NCI-H460 (cell line): Measurements from ENCODE around the gene KAT2A. TPM values are rescaled to one million over a fixed set of nuclear protein-coding genes. Genes with fewer than 3 reads are reported as not detected.

Source experiments
- DNase-seq: peaks from one replicate; pipeline ENCODE4 v3.0.0-alpha.2; 2016; ENCODE audit warnings: low read depth; ENCODE audit errors: extremely low read depth
- total RNA-seq: library from RNA; depleted of rRNA; stranded (reverse); fragments of >200 nt; shearing (Covaris generic); gene quantifications from 2 replicates; pipeline ENCODE4 v1.2.3, GENCODE V29; 2014

Gene KAT2A
- total RNA-seq, 1 experiment from 2014 or later: 23.4 TPM

DNA sequence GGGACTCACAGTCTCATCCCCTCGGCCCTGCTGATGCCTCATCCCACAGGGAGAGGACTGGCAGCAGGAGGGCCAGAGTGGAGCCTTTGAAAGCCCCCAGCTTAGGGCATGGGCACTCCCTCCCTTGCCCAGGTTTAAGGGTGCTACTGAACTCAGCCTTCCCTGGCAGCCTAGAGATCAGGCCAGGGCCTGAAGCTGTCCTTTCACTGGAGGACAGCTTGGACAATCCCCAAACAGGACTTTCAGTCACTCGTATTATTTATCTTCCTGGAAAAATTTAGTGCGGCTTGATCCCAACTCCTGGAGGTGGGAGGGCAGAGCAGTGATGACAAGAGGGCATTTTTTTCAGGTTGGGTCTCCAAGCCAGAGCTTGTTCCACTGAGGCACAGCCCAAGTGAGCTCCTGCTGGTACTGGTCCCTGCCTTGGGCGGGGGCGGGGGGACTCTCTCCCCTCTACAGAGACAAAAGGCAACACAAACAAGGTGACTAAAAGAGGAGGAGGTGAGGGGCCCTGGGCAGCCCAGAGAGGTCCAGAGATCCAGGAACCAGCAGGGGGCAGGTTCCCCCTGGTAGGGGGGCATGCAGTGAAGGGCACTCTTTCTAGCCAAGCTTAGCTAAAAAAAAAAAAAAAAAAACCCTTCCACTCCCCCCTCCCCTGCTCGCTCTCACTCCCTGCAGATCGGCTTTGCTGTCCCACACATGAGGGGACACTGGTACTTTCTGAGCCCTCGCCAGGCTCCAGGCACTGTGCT lies 24.6 kb downstream of the KAT2A start:
- no peak for DNase-seq

DNA sequence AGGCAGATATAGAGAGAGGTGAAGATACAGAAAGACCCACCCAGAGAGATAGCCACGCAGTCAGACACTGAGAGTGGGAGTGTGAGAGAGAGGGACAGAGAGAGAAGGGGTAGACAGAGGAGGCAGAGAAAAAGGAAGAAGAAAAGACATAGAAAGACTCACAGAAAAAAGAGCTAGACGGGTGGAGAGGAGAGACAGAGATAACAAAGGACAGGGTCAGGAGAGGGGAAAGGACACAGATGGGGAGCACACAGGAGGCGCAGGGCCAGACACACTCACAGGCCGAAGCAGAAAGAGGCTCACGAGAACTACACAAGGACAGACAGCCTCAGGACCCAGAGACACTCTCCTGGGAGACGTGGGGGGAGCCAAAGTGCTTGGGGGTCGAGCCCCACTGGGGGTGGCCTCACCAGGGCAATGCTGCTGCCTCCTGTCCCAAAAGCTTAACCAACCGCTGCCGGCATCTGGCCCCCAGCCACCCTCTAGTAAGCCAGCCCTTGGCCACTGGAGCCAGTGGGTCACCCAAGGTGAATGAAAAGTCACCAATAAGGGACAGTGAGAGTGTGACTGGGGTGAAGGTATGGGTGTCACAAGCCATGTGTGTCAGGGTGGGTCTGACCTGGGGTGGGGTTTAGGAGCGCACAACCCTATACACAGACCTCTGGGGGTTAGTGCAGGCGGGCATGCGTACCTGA lies 26.6 kb downstream of the KAT2A start:
- DNase-seq: no peak

DNA sequence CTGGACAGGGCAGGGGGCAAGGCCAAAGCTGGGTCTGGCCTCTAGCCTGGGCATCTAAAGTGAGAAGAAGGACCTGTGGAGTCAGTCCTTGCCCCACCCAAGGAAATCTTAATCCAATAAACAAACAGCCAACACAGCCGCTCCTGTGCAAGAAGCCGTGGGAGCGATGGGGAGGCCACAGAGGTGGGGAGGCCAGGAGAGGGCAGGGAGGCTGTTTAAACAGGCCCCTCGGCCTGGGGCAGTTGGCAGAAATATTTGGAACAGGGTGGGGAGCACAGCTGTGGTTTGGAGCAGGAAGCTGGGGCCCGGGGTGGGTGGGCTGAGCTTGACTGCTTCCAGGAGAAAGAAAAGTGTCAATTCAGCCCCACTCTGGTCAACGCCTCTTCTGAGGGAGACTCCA lies 28.2 kb downstream of the KAT2A start:
- DNase-seq: no peak

DNA sequence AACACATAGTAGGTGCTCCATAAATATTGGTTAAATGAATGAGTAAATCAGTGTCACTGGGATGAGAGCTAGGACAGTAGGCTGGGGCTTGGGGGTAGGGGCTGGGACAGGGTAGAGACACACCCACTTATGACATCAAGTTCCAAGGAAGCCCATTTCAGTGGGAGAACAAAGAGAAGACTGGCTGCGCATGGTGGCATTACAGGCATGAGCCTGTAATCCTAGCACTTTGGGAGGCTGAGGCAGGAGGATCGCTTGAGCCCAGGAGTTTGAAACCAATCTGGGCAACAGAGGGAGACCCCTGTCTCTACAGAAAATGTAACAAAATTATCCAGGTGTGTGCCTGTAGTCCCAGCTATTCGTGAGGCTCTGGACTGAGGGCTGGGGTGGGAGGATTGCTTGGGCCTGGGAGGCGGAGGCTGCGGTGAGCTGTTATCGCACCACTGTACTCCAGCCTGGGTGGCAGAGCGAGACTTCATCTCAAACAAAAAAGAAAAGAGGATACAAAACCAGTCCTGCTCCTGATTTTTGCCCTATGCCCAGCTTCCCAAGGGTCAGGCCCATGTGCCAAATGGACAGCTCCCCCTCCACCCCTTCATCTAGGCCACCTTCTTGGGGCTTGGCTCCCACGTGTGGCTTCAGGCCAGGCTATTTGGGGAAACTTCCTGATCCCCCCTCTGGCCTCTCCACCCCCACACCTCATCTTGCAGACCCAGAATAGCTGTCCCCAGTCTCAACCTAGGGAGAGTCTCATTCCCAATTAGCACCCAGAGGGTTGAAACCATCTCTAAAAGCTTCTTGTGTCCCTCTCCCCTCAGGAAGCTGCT lies 30.0 kb downstream of the KAT2A start:
- DNase-seq: no peak

DNA sequence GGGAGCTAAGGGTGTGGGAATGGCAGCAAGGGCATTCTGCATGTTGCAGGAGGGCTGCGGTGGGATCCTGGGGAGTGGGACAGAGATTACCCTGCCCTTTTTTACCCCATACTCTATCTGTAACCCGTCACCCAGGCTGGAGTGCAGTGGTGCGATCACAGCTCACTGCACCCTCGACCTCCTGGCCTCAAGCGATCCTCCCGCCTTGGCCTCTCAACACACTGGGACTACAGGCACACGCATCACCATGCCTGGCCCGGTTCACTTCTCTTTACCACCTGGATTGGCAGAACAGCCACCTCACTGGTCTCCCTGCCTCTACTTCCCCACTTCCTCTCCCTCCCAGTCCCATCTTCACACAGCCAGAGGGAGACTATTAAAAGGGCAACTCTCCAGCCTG lies 32.4 kb downstream of the KAT2A start:
- DNase-seq: no peak

DNA sequence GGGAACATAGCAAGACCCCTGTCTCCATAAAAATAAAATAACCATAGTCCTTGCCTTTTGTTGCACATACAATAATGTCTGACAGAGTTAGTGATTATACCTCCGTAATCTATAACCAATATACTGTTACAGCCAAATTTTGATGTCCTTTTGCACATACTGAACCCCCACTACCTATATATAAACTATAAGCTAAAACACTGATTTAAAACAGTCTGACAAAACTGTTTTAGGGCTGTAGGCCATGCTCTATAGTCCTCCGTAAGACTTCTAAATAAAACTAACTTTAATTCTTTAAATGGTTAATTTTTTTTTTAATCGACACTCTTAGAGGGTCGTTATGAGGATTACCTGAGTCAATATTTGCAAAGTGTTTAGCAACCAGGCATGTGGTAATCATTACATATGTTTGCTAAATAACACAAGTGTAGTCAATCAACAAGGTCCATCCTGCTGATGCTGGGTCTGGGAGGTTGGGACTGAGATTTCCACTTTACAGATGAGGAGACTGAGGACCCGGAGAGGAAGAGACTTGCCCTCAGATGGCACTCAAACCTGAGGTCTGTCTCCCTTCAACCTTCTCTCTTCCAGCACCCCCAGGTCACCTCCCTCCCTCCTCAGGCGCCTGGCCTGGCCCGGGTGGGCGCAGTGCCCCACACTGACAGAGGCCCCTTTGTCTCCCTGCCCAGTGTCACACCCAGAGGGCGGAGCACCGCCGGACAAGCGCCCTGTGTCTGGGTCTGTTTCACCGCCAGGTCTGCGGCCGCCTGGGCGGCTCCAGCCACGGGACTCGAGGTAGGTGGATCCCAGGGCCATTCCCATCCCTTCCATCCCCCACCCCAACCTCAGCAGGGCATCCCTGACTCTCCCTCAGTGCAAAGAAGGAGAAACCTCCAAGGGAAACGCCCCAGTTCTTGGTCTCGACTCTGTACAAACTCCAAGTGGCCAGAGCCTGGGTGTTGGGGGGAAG lies 33.1 kb downstream of the KAT2A start:
- DNase-seq: no peak

DNA sequence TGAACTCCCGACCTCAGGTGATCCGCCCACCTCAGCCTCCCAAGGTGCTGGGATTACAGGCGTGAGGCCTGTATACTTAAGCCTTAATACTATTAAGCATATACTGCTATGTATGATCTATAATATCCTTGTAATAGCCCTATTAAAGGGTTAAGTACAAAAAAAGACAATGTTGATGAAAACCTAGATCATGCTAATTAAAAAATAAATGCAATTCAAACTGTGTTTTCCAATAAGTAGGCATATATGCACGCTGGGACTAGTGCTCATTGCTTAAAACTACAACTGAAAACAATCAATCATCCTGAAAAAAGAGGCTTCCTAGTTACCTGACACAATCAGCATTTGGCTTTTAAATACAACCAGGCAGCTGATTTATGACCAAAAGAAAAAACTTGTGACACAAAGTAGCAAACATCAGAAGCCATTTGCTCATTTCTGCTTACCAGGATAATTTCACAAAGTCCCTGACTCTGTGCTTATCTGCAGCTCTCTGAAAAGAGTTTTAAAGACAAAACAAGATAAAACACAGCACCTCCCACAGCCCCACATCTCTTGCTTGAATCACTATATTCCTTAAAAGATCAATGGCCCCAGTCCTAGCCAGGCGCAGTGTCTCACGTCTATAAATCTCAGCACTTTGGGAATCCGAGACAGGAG lies 34.0 kb downstream of the KAT2A start:
- no peak for DNase-seq

DNA sequence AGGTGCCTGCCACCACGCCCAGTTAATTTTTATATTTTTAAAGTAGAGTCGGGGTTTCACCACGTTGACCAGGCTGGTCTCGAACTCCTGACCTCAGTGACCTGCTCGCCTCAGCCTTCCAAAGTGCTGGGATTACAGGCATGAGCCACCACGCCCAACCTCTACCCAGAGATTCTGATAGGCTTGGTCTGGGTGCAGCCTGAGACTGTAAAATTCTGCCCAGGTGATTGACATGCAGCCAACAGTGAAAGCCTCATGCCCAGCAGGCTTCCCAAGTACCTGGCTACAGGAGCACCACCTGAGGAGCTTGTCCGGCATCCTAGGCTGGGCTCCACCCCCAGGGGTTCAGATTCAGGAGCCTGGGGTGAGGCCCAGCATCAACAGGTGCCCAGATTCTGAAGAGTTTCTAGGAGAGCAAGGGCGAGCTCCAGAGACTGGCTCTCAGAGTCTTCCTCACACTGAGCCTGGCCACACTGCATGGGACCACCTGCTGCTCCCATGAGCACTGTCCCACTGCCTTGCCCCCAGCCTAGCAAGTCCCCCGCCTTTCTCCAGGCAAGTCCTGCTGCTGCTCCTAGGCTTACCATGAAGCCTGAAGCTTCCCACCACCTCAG lies 39.5 kb downstream of the KAT2A start:
- DNase-seq: no peak

DNA sequence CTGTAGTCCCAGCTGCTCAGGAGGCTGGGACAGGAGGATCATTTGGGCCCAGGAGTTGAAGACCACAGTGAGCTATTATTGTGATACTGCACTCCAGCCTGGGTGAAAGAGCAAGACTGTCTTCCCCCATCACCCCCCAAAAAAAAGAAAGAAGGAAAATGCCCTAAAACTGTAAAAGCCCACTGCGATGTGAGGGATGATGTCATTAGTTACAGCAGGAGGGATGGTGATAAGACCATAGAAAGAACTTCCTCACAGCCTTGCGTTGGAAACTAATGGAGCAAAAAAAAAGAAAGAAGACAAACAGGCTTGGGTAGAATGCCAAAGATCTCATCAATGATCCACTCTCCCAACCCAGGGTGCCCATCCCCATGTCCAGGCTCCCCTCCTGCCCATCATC lies 41.6 kb downstream of the KAT2A start:
- no peak for DNase-seq

DNA sequence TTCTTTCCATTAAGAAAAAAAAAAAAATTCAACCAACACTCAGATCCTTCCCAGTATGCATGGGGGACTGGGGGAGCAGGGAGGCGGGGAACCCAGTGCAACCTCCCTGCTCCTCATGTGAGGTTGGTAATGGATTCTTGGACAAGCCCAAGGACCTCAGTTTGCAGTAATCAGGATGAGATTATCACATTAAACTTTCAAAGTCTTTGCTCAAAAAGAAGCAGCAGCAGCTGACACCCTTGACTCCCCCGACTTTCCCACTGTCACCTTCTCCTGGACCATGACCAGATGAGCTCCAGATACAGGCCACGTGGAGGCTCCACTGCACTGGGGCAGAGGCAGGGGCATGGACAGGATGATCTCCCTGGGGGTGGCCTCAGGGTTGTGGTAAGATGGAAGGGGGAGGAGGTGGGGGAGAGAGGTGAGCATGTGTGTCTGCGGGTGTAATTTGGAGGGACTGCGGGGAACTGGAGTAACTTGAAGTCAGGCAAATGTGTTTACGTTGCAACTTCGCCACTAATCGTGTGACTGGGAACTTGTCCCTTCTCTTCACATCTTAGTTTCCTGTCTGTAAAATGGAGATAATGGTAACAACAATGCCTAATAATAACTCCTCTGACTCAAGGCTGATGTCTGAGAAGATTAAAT lies 42.6 kb downstream of the KAT2A start:
- DNase-seq: no peak

DNA sequence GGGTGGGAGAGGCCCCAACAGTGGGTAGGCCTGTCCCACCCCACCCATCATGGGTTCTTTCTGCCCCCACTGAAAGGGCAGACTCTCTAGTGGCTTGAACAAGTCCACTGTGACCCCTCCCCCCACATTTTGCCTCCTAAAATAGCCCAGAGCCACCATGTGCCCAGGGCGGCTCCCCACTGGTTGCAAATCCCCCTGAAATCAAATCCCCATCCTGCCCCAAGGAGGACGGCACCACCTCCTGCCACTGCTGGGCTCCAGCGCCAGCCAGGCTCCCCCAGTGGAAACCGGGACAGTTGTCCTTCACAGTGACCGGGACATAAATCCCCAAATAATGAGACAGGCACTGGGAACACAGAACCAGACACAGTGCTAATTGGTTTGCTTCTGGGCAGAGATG lies 43.4 kb downstream of the KAT2A start:
- no peak for DNase-seq

DNA sequence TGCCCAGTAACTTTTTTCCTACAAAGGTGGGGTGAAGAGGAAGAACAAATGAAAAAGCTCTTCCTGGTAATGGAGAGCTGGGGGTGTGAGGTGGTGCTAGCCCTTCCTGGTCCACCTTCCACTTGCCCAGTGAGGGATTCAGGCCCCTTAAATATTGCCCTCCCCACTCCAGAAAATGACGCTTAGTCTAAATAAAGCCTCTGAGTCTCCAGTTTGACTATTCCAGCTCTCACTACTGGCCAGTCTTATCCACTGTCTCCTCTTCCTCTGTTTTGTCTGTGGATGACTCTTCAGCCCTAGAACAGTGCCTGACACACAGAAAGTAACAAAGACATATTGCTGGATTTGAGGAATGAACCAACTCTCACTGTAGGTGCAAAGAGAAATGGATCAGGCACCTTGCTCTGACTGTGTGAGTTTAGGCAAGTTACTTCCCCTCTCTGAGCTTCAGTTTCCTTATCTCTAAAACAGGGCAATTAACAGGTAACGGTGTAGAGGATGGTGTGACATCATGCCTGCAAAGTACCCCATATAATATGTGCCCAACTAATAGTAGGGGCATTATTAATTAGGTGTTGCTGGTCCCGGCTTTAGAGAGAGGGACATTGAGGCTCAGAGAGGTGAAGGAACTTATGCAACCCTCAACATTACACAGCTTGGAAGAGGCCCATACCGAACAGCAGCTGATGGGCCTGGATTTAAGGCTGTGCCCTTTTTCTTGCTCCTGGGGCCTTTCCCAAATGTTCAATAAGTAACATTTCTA lies 44.2 kb downstream of the KAT2A start:
- DNase-seq: no peak

DNA sequence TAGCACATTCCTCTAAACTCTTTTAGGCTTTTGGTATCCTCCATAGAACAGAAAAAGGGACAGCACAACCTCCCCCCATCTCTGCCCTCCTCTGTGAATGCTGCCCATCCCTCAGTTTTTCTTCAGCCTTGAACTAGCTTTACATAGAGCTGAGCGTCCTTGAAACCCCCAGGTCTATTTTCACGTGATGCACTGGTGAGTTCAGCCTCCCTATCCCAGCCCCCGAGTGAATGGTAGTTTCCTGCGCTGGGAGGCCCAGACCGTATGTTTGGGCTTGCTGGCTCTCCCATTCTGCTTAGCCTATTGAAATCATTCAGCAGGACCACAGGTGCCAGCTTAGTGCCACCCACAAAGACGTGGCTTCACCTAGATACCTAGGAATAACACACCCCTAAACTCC lies 45.4 kb downstream of the KAT2A start:
- no peak for DNase-seq

DNA sequence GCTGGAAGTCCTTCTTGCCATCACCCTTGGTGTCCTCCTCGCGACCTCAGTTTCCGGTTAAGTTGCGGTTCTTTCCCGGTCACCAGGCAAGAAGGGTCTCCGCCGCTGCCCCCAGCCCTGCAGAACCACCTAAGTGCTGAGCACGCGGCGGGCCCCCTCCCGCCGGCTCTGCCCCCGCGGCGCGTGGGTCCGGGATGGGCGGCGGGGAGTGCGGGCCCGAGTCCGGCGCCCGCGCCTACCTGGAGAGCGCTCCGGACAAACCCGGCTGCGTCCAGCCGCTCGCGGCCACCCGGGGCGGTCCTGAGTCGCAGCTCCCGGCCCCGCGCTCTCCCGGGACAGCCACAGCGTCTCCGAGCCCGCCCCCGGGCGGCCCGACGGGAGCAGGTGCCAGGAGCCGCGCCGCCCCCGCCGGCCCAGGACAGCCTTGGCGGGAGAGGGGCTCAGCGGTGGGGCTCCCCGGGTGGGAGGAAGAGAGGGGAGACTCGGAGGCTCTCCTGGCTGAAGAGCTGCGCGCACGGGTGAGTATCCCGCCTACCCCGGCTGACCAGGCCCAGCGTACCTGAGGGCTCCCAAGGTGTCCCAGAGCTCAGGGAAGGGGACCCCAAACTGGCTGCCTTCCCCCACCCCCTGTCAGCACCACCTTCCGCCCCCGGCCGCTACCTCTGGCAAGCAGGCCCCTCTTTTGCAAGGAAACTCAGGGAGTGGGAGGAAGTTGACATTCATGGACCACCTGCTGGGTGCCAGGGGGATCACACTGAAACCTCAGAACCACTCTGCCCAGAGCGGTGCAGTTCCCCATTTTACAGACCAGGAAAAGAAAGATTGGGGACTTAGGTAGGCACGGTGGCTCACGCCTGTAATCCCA lies 48.6 kb downstream of the KAT2A start:
- DNase-seq: no peak

DNA sequence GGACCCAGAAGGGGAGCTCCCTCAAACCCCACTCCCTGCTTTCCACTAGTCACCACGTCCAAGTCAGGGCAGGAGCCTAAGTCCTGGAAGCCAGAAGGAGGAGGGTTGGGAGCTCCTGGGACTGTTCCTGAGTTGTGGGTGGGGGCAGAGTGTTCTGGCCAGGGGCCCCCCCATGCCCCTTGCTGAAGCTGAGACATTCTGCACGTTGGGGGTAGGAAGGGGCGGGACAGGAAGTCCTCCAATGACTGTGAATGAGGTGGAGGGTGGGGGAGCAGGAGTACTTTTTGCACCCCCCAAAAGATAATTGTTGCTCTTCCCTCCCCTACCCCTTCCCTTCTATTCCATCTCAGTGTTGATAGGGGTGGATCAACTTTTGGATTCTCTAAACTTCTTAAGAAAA lies 49.4 kb downstream of the KAT2A start:
- no peak for DNase-seq

DNA sequence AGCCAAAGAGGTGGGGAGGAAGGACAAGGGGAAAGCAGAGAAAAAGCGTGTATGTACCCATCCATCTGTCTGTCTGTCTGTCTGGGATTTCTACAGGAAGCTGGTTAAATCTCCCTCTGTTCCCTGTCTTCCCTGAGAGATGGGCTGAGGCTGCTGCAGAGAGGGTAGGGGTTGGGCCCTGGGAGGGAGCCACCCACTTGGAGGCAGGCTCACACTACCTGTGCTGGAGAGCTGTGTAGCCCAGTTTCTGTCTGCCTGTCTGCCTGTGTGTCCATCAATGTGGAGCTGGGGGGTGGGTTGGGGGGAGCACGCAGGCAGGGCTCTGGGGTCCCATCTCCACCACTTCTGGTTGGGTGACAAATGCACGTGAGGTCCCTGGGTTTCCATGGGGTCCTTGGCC lies 52.2 kb downstream of the KAT2A start:
- no peak for DNase-seq

DNA sequence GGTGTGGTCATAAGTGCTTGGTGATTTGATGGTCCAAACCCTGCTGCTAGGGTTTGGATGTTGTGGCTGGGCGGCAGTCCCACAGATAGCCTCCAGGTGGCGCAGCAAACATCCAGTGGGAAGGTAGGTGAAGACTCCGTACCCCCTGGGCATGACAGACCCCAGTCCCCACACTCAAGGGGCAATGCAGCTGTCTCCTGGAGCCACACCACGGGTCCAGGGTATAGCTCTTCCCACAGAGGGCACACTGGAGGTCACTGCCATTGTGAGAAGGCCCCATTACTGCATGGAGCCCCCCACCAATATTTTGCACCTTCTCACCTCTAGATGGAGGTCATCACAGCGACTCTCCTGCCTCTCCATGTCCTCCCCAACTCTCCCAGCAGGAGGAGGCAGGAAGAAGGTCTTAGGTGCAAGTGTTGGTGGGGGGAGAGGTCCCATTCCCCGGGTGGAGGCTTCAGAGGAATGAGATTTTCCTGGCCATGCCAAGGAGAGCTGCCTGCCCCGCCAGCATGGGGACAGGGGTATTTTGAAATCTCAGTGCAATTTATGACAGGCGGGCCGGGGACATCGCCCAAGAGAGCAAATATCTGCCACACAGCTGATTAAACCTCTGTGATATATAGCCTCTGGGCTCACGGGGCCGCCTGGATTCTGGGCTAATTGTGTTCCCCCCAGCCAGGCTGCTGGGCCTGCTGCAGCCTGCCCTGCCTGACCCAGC lies 53.6 kb downstream of the KAT2A start:
- peak; percentile 54 for DNase-seq
